DOHH2 (cell line): ENCODE results near the gene LPXN.

Source experiments
- CTCF ChIP-seq: fragments of 200-600 bp; sonication (generic); IDR thresholded peaks from one replicate; pipeline ENCODE4 v1.5.1; 2014; ENCODE audit warnings: antibody characterized with exemption, mild to moderate bottlenecking, low read depth, low read length; ENCODE audit not compliant: poor library complexity, severe bottlenecking
- EZH2phosphoT487 ChIP-seq: fragments of 200-600 bp; sonication (generic); IDR thresholded peaks from 2 replicates; pipeline ENCODE4 v1.6.1; 2017; ENCODE audit warnings: borderline replicate concordance, mild to moderate bottlenecking, antibody characterized with exemption, low read length, moderate library complexity, mixed read lengths

GRCh38 chr11:58580311-58580710, 4.7 kb upstream of the LPXN start:
- no peak for TF ChIP-seq CTCF
- no peak for TF ChIP-seq EZH2phosphoT487
